ENCODE measurements around the gene MT2A. TPM values are rescaled to one million over a fixed set of nuclear protein-coding genes. Genes with fewer than 3 reads are reported as not detected.

The MT2A gene
- total RNA-seq, 1 experiment from 2014 or later: 673 TPM

DNA sequence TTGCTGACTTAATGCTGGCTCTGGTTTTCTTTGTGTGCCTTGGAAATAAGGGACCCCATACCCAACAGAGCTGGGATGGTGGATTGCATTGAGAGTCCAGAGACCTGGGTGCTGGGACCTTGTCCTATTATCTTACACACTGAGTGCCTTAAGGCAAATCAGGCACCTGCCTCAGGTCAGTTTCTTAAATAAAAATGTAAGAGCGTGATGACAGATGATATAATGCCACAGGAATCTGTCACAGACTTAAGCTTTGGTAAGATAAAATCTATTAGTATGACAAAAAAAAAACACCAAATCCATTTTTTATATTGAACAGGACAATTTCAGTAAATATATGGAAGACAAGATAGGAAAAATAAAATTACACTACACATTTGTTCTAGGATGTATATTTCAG lies 31.7 kb downstream of the MT2A start:
- Histone ChIP-seq H3K27ac (ENCODE audit: low read length) (no peak overlapping the region), H3K4me1 (ENCODE audit: control insufficient read depth, insufficient read depth, low read length) (peaks cover 23% of the 10 kb centered on the region), H3K27me3 (ENCODE audit: control insufficient read depth, insufficient read depth, low read length) (no peaks in the 10 kb centered on the region), H3K36me3 (ENCODE audit: control insufficient read depth, insufficient read depth, low read length) (no peaks in the 10 kb centered on the region), H3K9me3 (ENCODE audit: control insufficient read depth, insufficient read depth, low read depth, low read length) (no peaks in the 10 kb centered on the region), H3K4me3 (ENCODE audit: low read depth in 2 of 2, low read length in 2 of 2) (no peak overlapping the region)
- no peak for ATAC-seq
- ChIA-PET CTCF (interaction anchor here (0.6 kb wide), 1 partner anchor 60 kb away, joined by 5 read pairs; no protein-coding TSS in a partner anchor), POLR2A (no interaction called here)
- no peak for DNase-seq (ENCODE audit: low read depth, low spot score)
- in situ Hi-C loops (cut with HindIII; ENCODE audit: low pct_unique_long_range_greater_than_20kb, low sequenced_read_pairs): no loop called here
- intact Hi-C loops (cut with micrococcal nuclease; ENCODE audit: unreplicated experiment): no loop called here
- TF ChIP-seq SIN3A (IDR thresholded peaks at IDR 0.05; ENCODE audit: borderline replicate concordance, insufficient read depth, low read depth, low read length): no peak
- TF ChIP-seq, protein P1, sequence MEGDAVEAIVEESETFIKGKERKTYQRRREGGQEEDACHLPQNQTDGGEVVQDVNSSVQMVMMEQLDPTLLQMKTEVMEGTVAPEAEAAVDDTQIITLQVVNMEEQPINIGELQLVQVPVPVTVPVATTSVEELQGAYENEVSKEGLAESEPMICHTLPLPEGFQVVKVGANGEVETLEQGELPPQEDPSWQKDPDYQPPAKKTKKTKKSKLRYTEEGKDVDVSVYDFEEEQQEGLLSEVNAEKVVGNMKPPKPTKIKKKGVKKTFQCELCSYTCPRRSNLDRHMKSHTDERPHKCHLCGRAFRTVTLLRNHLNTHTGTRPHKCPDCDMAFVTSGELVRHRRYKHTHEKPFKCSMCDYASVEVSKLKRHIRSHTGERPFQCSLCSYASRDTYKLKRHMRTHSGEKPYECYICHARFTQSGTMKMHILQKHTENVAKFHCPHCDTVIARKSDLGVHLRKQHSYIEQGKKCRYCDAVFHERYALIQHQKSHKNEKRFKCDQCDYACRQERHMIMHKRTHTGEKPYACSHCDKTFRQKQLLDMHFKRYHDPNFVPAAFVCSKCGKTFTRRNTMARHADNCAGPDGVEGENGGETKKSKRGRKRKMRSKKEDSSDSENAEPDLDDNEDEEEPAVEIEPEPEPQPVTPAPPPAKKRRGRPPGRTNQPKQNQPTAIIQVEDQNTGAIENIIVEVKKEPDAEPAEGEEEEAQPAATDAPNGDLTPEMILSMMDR (IDR thresholded peaks at IDR 0.05): no peak
- TF ChIP-seq, protein P2, sequence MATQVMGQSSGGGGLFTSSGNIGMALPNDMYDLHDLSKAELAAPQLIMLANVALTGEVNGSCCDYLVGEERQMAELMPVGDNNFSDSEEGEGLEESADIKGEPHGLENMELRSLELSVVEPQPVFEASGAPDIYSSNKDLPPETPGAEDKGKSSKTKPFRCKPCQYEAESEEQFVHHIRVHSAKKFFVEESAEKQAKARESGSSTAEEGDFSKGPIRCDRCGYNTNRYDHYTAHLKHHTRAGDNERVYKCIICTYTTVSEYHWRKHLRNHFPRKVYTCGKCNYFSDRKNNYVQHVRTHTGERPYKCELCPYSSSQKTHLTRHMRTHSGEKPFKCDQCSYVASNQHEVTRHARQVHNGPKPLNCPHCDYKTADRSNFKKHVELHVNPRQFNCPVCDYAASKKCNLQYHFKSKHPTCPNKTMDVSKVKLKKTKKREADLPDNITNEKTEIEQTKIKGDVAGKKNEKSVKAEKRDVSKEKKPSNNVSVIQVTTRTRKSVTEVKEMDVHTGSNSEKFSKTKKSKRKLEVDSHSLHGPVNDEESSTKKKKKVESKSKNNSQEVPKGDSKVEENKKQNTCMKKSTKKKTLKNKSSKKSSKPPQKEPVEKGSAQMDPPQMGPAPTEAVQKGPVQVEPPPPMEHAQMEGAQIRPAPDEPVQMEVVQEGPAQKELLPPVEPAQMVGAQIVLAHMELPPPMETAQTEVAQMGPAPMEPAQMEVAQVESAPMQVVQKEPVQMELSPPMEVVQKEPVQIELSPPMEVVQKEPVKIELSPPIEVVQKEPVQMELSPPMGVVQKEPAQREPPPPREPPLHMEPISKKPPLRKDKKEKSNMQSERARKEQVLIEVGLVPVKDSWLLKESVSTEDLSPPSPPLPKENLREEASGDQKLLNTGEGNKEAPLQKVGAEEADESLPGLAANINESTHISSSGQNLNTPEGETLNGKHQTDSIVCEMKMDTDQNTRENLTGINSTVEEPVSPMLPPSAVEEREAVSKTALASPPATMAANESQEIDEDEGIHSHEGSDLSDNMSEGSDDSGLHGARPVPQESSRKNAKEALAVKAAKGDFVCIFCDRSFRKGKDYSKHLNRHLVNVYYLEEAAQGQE (IDR thresholded peaks at IDR 0.05; ENCODE audit: insufficient read depth in 1 of 2, low read depth in 2 of 2, low read length in 1 of 2): no peak
- TF ChIP-seq POLR2AphosphoS5 (IDR thresholded peaks at IDR 0.05; ENCODE audit: low read depth, low read length): no peak
- no peak for TF ChIP-seq TCF7L2 (IDR thresholded peaks at IDR 0.05; ENCODE audit: low read depth, low read length)
- no TSS peak for BruUV-seq (replicated peaks)

DNA sequence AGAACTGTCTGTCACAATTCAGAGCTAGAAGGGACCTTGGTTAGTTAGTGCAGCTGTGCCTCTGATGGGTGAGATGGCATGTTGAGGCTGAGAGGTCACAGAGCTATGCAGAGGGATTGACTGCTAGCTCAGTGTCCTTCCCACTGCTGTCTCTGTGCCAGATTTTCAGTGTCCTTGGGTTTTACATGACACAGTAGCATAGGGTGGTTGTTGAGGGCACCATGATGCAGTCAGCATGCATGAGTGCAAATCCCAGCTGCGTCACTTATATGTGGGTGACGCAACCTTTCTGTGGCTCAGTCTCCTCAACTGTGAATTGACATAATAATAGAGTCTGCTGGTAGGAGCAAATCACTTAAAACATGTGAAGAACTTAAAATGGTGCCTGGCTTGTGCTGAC lies 32.8 kb downstream of the MT2A start:
- Histone ChIP-seq H3K4me1 (ENCODE audit: control insufficient read depth, insufficient read depth, low read length) (peaks cover 23% of the 10 kb centered on the region), H3K36me3 (ENCODE audit: control insufficient read depth, insufficient read depth, low read length) (no peaks in the 10 kb centered on the region), H3K27ac (ENCODE audit: low read length) (no peak overlapping the region), H3K4me3 (ENCODE audit: low read depth in 2 of 2, low read length in 2 of 2) (no peak overlapping the region), H3K9me3 (ENCODE audit: control insufficient read depth, insufficient read depth, low read depth, low read length) (no peaks in the 10 kb centered on the region), H3K27me3 (ENCODE audit: control insufficient read depth, insufficient read depth, low read length) (no peaks in the 10 kb centered on the region)
- no TSS peak for BruUV-seq (replicated peaks)
- intact Hi-C loops (cut with micrococcal nuclease; ENCODE audit: unreplicated experiment) (no loop called here), in situ Hi-C loops (cut with HindIII; ENCODE audit: low pct_unique_long_range_greater_than_20kb, low sequenced_read_pairs) (no loop called here)
- ATAC-seq (no peak), DNase-seq (ENCODE audit: low read depth, low spot score) (no peak)
- TF ChIP-seq POLR2AphosphoS5 (IDR thresholded peaks at IDR 0.05; ENCODE audit: low read depth, low read length) (no peak), TCF7L2 (IDR thresholded peaks at IDR 0.05; ENCODE audit: low read depth, low read length) (no peak), SIN3A (IDR thresholded peaks at IDR 0.05; ENCODE audit: borderline replicate concordance, insufficient read depth, low read depth, low read length) (no peak)
- TF ChIP-seq, protein P2 (IDR thresholded peaks at IDR 0.05; ENCODE audit: insufficient read depth in 1 of 2, low read depth in 2 of 2, low read length in 1 of 2): no peak
- TF ChIP-seq, protein P1 (IDR thresholded peaks at IDR 0.05): no peak
- CTCF ChIA-PET: no interaction called here
- POLR2A ChIA-PET: no interaction called here
